K562 (cell line): ENCODE data around the gene RNU5D-1. TPM values are rescaled to one million over a fixed set of nuclear protein-coding genes. Genes with fewer than 3 reads are reported as not detected.
A peak's percentile ranks its signal among the peaks of the same experiment; 100 is the strongest.

ENCODE experiments used
- BCL6 ChIP-seq: fragments of 250-450 bp; sonication (Bioruptor Pico); IDR thresholded peaks from 2 replicates; pipeline ENCODE4 v1.4.0; 2020
- CUX1 ChIP-seq: fragments of 200-800 bp; sonication (Bioruptor generic); IDR thresholded peaks from 2 replicates; pipeline ENCODE4 v1.6.1; 2016; ENCODE audit warnings: missing genetic modification characterization, missing compliant biosample characterization
- HNRNPL ChIP-seq: fragments of 200-400 bp; formaldehyde crosslinking; IDR thresholded peaks from 2 replicates; pipeline ENCODE4 v1.6.1; 2017; ENCODE audit warnings: low read depth, mild to moderate bottlenecking, low read length
- JUND ChIP-seq, 2 experiments: IDR thresholded peaks; 2 replicates in 1 of 2; 3 replicates in 1 of 2; pipeline ENCODE4 v1.6.1; 2011; ENCODE audit warnings: borderline replicate concordance in 2 of 2, low read depth in 2 of 2, low read length in 2 of 2, improper control_type of control experiment in 1 of 2, missing biosample characterization in 1 of 2, missing genetic modification characterization in 1 of 2, missing genetic modification reagents in 1 of 2
- LCOR ChIP-seq: sonication (generic); formaldehyde crosslinking; IDR thresholded peaks from 2 replicates; pipeline ENCODE4 v1.8.0; 2022; ENCODE audit warnings: mild to moderate bottlenecking, missing genetic modification reagents
- MCM3 ChIP-seq: fragments of 450-650 bp; IDR thresholded peaks from 2 replicates; pipeline ENCODE4 v1.6.1; 2016
- MEF2D ChIP-seq: conservative IDR thresholded peaks from 2 replicates; pipeline ENCODE4 v1.6.1; 2016; ENCODE audit warnings: low read depth, missing genetic modification characterization, missing compliant biosample characterization
- MIER1 ChIP-seq: fragments of 450-650 bp; IDR thresholded peaks from 2 replicates; pipeline ENCODE4 v1.6.1; 2016; ENCODE audit warnings: antibody characterized with exemption, mild to moderate bottlenecking, low read depth
- MTA3 ChIP-seq: fragments of 450-650 bp; formaldehyde crosslinking; IDR thresholded peaks from 2 replicates; pipeline ENCODE4 v1.6.1; 2017; ENCODE audit warnings: mild to moderate bottlenecking, borderline replicate concordance
- MYBL2 ChIP-seq, 2 experiments: fragments of 450-650 bp in 1 of 2; sonication (generic) in 1 of 2; formaldehyde crosslinking in 1 of 2; IDR thresholded peaks; 2 replicates each; pipeline versions ENCODE4 v1.6.1 to v1.8.1; 2017 to 2022; ENCODE audit warnings: borderline replicate concordance in 1 of 2, inconsistent platforms in 1 of 2, low read depth in 1 of 2, mild to moderate bottlenecking in 1 of 2, missing genetic modification reagents in 1 of 2, moderate library complexity in 1 of 2
- NCOR1 ChIP-seq: fragments of 450-650 bp; IDR thresholded peaks from 2 replicates; pipeline ENCODE4 v1.6.1; 2016; ENCODE audit warnings: mild to moderate bottlenecking, moderate library complexity
- RBM22 ChIP-seq: fragments of 200-400 bp; formaldehyde crosslinking; IDR thresholded peaks from 2 replicates; pipeline ENCODE4 v1.6.1; 2018; ENCODE audit warnings: low read length, low read depth; ENCODE audit not compliant: poor library complexity, severe bottlenecking
- SOX6 ChIP-seq: fragments of 450-650 bp; IDR thresholded peaks from 2 replicates; pipeline ENCODE4 v1.6.1; 2014; ENCODE audit warnings: mild to moderate bottlenecking
- TARDBP ChIP-seq: fragments of 450-650 bp; IDR thresholded peaks from 2 replicates; pipeline ENCODE4 v1.6.1; 2016
- VEZF1 ChIP-seq: fragments of 200-800 bp; sonication (Bioruptor generic); IDR thresholded peaks from 2 replicates; pipeline ENCODE4 v1.6.1; 2017; ENCODE audit warnings: missing genetic modification characterization, missing compliant biosample characterization
- ZBTB7A ChIP-seq: IDR thresholded peaks from 2 replicates; pipeline ENCODE4 v1.6.1; 2011; ENCODE audit warnings: low read depth, mild to moderate bottlenecking, low read length, moderate library complexity, borderline replicate concordance; ENCODE audit not compliant: control insufficient read depth
- polyA plus RNA-seq, 8 experiments: library from polyadenylated mRNA; depleted of rRNA in 4 of 8; stranded (reverse) in 5 of 8; unstranded in 3 of 8; fragments of >200 nt; fragmentation: Nextera tagmentation in 2 of 8; fragmentation: Illumina TruSeq in 1 of 8; extraction: Ambion mirVana in 2 of 8; extraction: Trizol in 1 of 8; gene quantifications; 2 replicates each; pipeline versions ENCODE4 v1.2.1 to v1.2.3, GENCODE V29; 2011 to 2014; ENCODE audit warnings: inconsistent platforms in 1 of 8, missing spikeins in 1 of 8
- total RNA-seq, 7 experiments: library from RNA; depleted of rRNA in 6 of 7; stranded (reverse); fragments of >200 nt in 6 of 7; fragmentation: Illumina TruSeq in 2 of 7; extraction: Trizol in 2 of 7; gene quantifications; 2 replicates each; pipeline versions ENCODE4 v1.2.1 to v1.2.3, GENCODE V29; 2011 to 2021; ENCODE audit warnings: low replicate concordance in 1 of 7
- TF ChIP-seq, protein P1 (sequence below): fragments of 450-650 bp; formaldehyde crosslinking; IDR thresholded peaks from 2 replicates; pipeline ENCODE4 v1.4.0; 2022; ENCODE audit warnings: mild to moderate bottlenecking, moderate library complexity
- TF ChIP-seq, protein P2 (sequence below): fragments of 450-650 bp; IDR thresholded peaks from 2 replicates; pipeline ENCODE4 v1.6.1; 2016

The RNU5D-1 gene
- total and polyA plus RNA-seq, 9 of the 15 experiments (the other 6 are each of a cell fraction or from before 2014, with no cell fraction given): under 0.01 TPM; not detected in 8

DNA sequence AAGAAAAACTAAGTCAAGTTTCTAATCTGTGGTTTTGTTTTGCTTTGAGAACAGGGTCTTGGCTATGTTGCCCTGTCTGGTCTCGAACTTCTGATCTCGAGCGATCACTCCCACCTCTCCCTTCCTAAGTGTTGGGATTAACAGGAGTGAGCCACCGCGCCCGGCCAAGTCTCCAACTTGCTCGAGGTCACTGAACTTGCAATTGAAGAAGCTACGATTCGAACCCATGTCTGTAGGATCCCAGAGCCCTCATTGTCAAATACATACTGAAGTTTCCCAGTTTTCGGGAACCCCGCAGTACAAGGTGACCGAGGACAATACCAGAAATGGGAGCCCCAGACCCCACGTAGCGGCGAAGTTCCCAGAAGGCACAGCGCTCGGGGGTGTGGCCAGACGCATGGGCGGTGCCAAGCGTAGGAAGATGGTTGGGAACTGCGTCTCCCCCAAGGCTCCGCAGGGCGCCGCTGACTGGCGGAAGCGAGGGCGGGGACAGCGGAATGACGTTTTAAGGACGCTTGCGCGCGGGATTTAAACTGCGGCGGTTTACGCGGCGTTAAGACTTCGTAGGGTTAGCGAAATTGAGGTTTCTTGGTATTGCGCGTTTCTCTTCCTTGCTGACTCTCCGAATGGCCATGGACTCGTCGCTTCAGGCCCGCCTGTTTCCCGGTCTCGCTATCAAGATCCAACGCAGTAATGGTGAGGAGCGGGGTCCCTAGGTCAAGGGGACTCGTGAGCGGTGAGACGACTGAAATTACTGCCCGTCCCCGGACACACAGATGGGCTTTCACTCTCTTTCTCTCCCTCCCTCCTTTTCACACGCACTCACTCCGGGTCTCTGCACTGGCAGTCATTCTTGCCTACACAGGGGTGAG, 8.6 kb upstream of the RNU5D-1 start, which contains the start of gene KIF2C (continued):
- TF ChIP-seq MEF2D (tag): no peak
- TF ChIP-seq VEZF1 (CRISPR knock-in tag): peak; percentile 78
- TF ChIP-seq LCOR (CRISPR knock-in tag): peak; percentile 88; the same call in 1 of the 2 replicates
- TF ChIP-seq MCM3: no peak
- TF ChIP-seq NCOR1: peak; percentile 5; the same call in 1 of the 2 replicates
- TF ChIP-seq ZBTB7A: peak; percentile 80
- peak; percentile 84 for TF ChIP-seq JUND (IDR thresholded peaks at IDR 0.05; ENCODE audit: borderline replicate concordance, low read depth, low read length)
- peak; percentile 63; the same call in 2 of the 3 replicates for TF ChIP-seq JUND (tag; IDR thresholded peaks at IDR 0.05; ENCODE audit: borderline replicate concordance, low read depth, low read length)
- peak; percentile 91 for TF ChIP-seq MTA3
- TF ChIP-seq, protein P1, sequence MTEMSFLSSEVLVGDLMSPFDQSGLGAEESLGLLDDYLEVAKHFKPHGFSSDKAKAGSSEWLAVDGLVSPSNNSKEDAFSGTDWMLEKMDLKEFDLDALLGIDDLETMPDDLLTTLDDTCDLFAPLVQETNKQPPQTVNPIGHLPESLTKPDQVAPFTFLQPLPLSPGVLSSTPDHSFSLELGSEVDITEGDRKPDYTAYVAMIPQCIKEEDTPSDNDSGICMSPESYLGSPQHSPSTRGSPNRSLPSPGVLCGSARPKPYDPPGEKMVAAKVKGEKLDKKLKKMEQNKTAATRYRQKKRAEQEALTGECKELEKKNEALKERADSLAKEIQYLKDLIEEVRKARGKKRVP (CRISPR knock-in tag): 0 out of 2 replicates have a peak, but pooled peaks have one; percentile 43
- no peak for TF ChIP-seq RBM22
- TF ChIP-seq MYBL2 (IDR thresholded peaks at IDR 0.05; ENCODE audit: low read depth): peak; percentile 99
- TF ChIP-seq MYBL2 (CRISPR knock-in tag; IDR thresholded peaks at IDR 0.05; ENCODE audit: borderline replicate concordance): no peak
- TF ChIP-seq MIER1: 0 out of 2 replicates have a peak, but pooled peaks have one; percentile 55
- 0 out of 2 replicates have a peak, but pooled peaks have one; percentile 6 for TF ChIP-seq CUX1 (CRISPR knock-in tag)
- no peak for TF ChIP-seq BCL6 (CRISPR knock-in tag)
- TF ChIP-seq SOX6: peak; percentile 61
- TF ChIP-seq TARDBP: 0 out of 2 replicates have a peak, but pooled peaks have one; percentile 19
- TF ChIP-seq, protein P2, sequence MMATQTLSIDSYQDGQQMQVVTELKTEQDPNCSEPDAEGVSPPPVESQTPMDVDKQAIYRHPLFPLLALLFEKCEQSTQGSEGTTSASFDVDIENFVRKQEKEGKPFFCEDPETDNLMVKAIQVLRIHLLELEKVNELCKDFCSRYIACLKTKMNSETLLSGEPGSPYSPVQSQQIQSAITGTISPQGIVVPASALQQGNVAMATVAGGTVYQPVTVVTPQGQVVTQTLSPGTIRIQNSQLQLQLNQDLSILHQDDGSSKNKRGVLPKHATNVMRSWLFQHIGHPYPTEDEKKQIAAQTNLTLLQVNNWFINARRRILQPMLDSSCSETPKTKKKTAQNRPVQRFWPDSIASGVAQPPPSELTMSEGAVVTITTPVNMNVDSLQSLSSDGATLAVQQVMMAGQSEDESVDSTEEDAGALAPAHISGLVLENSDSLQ: peak; percentile 85
- TF ChIP-seq HNRNPL: no peak
